Epithelial cell of proximal tubule (primary cell): Measurements from ENCODE around the gene ANKRD1. TPM values are rescaled to one million over a fixed set of nuclear protein-coding genes. Genes with fewer than 3 reads are reported as not detected.

Source experiments
- DNase-seq: peaks from one replicate; pipeline ENCODE4 v3.0.0-alpha.2; 2011; ENCODE audit warnings: low read depth
- H3K4me3 ChIP-seq: 2 replicates; pipeline ENCODE4 v1.5.1; 2011; ENCODE audit warnings: low read depth, mild to moderate bottlenecking, low read length
- total RNA-seq: library from RNA; depleted of rRNA; stranded (reverse); fragments of >200 nt; gene quantifications from 2 replicates; pipeline ENCODE4 v1.2.3, GENCODE V29; 2015
- TF ChIP-seq, protein P1 (sequence below): conservative IDR thresholded peaks from 2 replicates; pipeline ENCODE4 v1.5.1; 2012; ENCODE audit warnings: low read depth, mild to moderate bottlenecking, low read length

ANKRD1 gene
- total RNA-seq, 1 donor from 2014 or later = 72.2 TPM

DNA sequence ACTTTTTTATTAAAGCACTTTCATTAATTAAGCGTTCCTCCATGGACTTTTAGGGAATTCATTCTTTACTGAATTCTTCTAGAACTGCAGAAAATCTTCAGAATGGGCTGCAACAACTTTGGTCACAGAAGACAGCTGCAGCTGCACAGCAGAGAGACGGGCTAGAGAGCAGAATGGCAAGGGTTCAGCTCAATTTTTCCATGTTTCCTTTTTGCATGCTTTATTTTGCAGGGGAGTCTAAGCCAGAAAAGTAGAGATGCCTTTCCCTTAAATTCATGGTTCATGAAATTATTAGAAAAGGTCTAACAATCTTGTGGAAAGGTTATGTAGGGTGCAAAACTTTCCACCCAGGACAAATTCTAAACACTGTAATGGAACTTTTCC, 15.4 kb upstream of the ANKRD1 start:
- DNase-seq = no peak
- no peak overlapping the region for H3K4me3 ChIP-seq
- TF ChIP-seq, protein P1, sequence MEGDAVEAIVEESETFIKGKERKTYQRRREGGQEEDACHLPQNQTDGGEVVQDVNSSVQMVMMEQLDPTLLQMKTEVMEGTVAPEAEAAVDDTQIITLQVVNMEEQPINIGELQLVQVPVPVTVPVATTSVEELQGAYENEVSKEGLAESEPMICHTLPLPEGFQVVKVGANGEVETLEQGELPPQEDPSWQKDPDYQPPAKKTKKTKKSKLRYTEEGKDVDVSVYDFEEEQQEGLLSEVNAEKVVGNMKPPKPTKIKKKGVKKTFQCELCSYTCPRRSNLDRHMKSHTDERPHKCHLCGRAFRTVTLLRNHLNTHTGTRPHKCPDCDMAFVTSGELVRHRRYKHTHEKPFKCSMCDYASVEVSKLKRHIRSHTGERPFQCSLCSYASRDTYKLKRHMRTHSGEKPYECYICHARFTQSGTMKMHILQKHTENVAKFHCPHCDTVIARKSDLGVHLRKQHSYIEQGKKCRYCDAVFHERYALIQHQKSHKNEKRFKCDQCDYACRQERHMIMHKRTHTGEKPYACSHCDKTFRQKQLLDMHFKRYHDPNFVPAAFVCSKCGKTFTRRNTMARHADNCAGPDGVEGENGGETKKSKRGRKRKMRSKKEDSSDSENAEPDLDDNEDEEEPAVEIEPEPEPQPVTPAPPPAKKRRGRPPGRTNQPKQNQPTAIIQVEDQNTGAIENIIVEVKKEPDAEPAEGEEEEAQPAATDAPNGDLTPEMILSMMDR = no peak

DNA sequence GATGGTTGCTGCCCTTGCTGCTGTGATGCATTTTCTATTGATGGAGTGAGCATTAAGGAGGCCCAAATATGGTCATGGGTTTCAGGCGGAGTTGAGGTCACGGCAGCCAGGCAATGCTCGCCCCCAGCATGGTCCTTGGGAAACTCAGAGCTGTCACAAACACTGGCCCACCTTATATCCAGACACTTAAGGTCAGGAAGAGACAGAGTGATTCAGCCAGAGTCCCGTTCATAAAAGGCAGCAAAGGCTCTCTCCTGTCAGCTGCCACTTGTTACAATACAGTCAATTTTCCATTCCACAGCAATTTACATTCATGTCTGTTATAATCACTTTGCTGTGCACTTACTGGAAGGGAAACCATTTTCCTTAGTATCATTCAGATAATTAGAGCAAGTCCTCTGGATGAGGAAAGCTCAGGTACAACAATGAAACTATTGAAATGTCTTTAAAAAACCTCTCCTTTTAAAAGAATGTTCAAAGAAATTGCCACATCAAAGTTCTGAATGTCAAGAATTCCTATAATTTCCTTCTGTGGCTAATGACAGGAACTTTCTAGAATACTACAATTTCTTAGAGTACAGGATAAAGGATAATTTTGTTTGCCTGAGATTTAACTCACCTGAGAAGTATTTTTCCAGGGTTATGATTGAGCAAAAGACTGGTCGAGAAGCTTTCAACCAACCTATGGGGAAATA, 14.8 kb upstream of the ANKRD1 start:
- TF ChIP-seq, protein P1 = no peak

DNA sequence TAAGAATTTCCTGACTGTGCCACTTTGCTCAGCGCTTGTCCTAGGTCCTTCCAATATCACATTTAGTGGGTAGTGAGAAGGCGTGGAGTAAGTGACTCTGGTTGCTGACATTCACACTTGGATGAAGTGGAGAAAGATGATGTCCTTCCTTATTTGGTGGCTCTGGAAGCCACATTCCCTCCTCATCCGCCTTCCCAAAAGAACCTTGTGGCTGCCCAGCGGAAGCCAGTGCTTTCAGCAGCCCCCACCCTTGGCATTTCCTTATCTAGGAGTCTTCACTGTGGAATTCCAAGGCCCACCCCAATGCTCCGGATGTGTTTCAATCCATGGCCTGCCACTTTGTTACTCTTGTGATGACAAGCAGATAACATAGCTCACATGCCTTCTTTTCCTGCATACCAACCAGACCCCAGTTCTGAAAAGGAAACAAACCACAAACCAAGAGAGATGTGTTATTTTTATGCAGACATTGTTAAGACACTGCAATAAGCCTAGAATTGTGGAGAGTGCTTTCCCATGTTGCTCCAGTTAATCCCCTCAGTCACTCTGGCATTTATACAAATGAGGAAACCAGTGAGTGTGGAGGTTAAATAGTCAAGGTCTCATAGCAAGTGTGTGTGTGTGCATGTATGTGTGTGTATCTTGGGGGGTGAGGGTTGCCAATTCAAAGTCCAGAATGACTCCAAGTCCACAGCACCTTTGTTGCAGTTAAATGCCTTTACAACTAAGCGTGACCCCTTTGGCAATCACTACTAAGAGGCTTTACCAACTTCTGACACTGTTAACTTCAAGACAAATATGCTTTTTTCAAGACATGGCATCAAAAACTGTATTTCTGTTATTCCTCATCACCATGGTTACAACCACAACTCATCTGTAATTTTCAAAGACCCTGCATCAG, 10.3 kb upstream of the ANKRD1 start:
- TF ChIP-seq, protein P1 = no peak
- no peak for DNase-seq
- H3K4me3 ChIP-seq = no peak overlapping the region

More for the DNA sequence above, 14.8 kb upstream of the ANKRD1 start:
- H3K4me3 ChIP-seq = no peak overlapping the region
- no peak for DNase-seq

DNA sequence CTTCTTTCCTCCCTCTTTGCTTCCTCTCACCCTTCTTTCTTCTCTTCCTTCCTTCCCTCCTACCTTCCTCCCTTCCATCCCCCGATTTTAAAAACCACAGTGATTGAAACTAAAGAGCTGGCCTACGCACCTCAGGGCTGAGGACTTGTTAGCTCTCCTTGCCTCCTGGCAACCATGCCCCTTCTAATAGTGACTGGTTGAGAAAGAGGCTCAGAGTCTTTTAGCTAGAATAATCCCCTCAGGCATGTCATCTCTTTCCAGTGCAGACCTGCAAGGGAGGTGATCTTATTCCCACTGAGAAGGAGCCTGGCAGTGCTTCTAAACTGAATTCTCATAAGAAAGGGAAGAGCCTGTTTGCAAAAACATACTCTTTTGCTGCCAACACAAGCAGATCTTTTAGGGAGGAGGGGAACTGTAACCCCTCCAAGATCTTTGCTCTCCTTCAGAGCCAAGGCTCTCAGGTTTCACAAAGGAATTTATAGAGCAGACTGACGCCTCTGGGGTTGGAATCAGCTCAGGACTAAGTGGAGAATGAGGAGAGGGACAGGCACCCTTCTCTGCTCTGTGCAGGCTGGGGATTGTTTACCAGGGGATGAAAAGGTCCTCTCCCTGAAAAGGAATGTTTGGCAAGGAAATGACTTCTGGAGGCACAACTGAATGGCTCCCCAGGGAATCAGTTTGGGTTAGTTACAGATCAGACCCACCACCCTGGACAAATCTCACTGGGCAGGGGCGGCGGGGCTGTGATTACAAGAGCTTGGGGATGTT, 9.4 kb upstream of the ANKRD1 start:
- DNase-seq = no peak
- TF ChIP-seq, protein P1 = no peak
- H3K4me3 ChIP-seq = no peak overlapping the region

DNA sequence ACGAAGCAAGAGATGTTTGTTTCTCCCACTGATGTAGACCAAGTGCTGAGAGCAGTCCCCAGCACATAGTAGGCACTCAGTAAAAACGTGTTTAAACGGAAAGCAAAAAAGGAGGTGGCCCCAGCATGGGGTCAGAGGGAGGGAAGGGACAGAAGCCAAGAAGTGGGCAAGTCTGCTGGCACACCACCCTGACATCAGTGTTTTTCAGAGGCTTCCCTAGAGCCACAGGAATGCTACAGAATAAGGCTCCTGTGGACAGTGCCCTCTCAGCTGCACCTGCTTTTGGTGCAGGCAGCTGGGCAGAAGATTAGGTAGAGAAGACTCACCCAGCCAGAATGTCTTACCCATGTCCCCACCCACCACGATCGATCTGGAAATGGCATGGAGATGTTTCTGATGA, 8.3 kb upstream of the ANKRD1 start:
- H3K4me3 ChIP-seq = no peak overlapping the region
- DNase-seq = no peak
- TF ChIP-seq, protein P1 = no peak

DNA sequence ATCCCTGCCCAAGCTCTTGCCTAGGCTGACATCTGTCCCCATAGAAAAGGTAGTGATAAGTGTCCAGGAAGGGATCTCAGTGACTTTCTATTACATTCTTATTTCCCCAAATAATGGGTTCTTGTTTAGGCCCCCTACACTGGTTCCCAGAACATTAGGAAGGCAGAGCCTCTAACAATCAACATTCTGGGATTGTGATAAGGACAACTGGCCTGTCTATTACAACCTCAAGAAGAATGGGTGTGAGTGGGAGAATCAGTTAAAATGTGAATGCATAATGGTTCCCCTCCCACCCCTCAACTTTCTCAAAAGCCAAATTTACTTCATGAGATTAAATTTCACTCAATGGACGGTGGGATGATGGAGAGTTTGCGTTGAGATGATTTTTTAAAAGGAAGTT, 6.4 kb upstream of the ANKRD1 start:
- TF ChIP-seq, protein P1 = no peak
- no peak overlapping the region for H3K4me3 ChIP-seq
- no peak for DNase-seq
